PC-9 (cell line): ENCODE measurements around the gene ACSL4. TPM values are rescaled to one million over a fixed set of nuclear protein-coding genes. Genes with fewer than 3 reads are reported as not detected.

ENCODE experiments used
- BruUV-seq: library from RNA; stranded (reverse); fragments of 400-500 nt; replicated peaks from 2 replicates; lab custom pipeline; 2021; lab: Mats Ljungman, UMichigan
- CTCF ChIA-PET: fragments of 300-600 bp; sonication (Branson Sonifier 250); formaldehyde crosslinking; loops from one replicate; lab custom pipeline; 2022; ENCODE audit warnings: antibody characterized with exemption; lab: Charles Lee
- POLR2A ChIA-PET: fragments of 300-600 bp; sonication (Branson Sonifier 250); formaldehyde crosslinking; loops from one replicate; lab custom pipeline; 2022; ENCODE audit warnings: antibody characterized with exemption; ENCODE audit not compliant: unreplicated experiment; lab: Charles Lee
- DNase-seq, 2 experiments: peaks; one replicate each; pipeline versions ENCODE4 v3.0.0 to v3.0.0-alpha.2; 2015 to 2022; ENCODE audit warnings: mixed read lengths in 1 of 2
- H2AFZ ChIP-seq: fragments of 200-600 bp; sonication (generic); 2 replicates; pipeline ENCODE4 v1.8.1; 2017; ENCODE audit warnings: antibody characterized with exemption
- H3F3A ChIP-seq: fragments of 200-600 bp; sonication (generic); 2 replicates; pipeline ENCODE4 v1.8.1; 2017; ENCODE audit warnings: antibody characterized with exemption, mild to moderate bottlenecking, low read depth; ENCODE audit not compliant: insufficient read depth
- H3K27ac ChIP-seq: fragments of 200-600 bp; sonication (generic); 2 replicates; pipeline ENCODE4 v1.6.1; 2016; ENCODE audit warnings: mixed run types
- H3K27me3 ChIP-seq: fragments of 200-600 bp; sonication (generic); 2 replicates; pipeline ENCODE4 v1.6.1; 2016; ENCODE audit warnings: low read depth, mixed run types; ENCODE audit not compliant: insufficient read depth
- H3K36me3 ChIP-seq: fragments of 200-600 bp; sonication (generic); 2 replicates; pipeline ENCODE4 v1.6.1; 2016; ENCODE audit warnings: low read depth, mixed run types
- H3K4me1 ChIP-seq: fragments of 200-600 bp; sonication (generic); replicated peaks from 2 replicates; pipeline ENCODE4 v1.6.1; 2016; ENCODE audit warnings: mixed run types; ENCODE audit not compliant: insufficient read depth
- H3K4me2 ChIP-seq: fragments of 200-600 bp; sonication (generic); 2 replicates; pipeline ENCODE4 v1.6.1; 2017; ENCODE audit warnings: mixed run types
- H3K4me3 ChIP-seq: fragments of 200-600 bp; sonication (generic); 2 replicates; pipeline ENCODE4 v1.6.1; 2016; ENCODE audit warnings: mixed run types
- H3K79me2 ChIP-seq: fragments of 200-600 bp; sonication (generic); 2 replicates; pipeline ENCODE4 v1.6.1; 2017; ENCODE audit warnings: low read depth, mixed run types
- H3K9me2 ChIP-seq: fragments of 200-600 bp; sonication (generic); 2 replicates; pipeline ENCODE4 v1.8.1; 2017; ENCODE audit warnings: mild to moderate bottlenecking; ENCODE audit not compliant: insufficient read depth
- H3K9me3 ChIP-seq: fragments of 200-600 bp; sonication (generic); 2 replicates; pipeline ENCODE4 v1.8.1; 2016; ENCODE audit warnings: low read depth; ENCODE audit not compliant: insufficient read depth
- H4K20me1 ChIP-seq: fragments of 200-600 bp; sonication (generic); 2 replicates; pipeline ENCODE4 v1.8.1; 2017; ENCODE audit not compliant: insufficient read depth
- EZH2 ChIP-seq: fragments of 200-600 bp; sonication (generic); IDR thresholded peaks from 2 replicates; pipeline ENCODE4 v1.8.0; 2017; ENCODE audit warnings: antibody characterized with exemption, low read depth
- intact Hi-C: fragments of 100-400 bp; cut with micrococcal nuclease; formaldehyde crosslinking; loops from one replicate; pipeline ENCODE4 v1.10.0; 2022; ENCODE audit not compliant: unreplicated experiment
- total RNA-seq: library from RNA; stranded (reverse); gene quantifications from 2 replicates; pipeline ENCODE4 v1.2.3, GENCODE V29; 2021
- TF ChIP-seq, protein P1 (sequence below): fragments of 200-600 bp; sonication (generic); conservative IDR thresholded peaks from 2 replicates; pipeline ENCODE4 v1.6.1; 2017; ENCODE audit warnings: mixed run types, antibody characterized with exemption, mild to moderate bottlenecking, moderate library complexity

ACSL4 gene
- total RNA-seq, 1 experiment from 2014 or later, result 81.1 TPM

DNA sequence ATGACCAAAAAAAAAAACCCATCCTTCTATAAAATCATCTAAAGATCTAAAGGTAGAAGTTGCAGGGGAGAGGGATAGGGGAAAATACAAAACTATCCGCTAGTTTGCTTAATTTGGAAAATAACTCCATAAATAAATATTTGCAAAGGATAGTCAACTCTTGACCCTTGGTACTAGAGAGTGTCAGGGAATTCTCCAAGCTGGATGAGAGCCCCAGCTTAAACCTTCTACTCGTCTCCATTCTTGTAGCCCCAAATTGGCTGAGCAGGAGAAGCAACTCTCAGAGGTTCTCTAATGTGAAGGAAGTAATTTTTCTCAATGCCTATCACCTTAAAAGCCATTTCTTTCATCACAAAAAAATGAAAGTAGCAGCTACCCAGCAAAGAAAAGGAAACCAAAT, 35.2 kb downstream of the ACSL4 start:
- DNase-seq, result no peak
- BruUV-seq, result no TSS peak
- H4K20me1 ChIP-seq, result no peaks in the 10 kb centered on the region
- no peak overlapping the region for H3K4me3 ChIP-seq
- TF ChIP-seq, protein P1, sequence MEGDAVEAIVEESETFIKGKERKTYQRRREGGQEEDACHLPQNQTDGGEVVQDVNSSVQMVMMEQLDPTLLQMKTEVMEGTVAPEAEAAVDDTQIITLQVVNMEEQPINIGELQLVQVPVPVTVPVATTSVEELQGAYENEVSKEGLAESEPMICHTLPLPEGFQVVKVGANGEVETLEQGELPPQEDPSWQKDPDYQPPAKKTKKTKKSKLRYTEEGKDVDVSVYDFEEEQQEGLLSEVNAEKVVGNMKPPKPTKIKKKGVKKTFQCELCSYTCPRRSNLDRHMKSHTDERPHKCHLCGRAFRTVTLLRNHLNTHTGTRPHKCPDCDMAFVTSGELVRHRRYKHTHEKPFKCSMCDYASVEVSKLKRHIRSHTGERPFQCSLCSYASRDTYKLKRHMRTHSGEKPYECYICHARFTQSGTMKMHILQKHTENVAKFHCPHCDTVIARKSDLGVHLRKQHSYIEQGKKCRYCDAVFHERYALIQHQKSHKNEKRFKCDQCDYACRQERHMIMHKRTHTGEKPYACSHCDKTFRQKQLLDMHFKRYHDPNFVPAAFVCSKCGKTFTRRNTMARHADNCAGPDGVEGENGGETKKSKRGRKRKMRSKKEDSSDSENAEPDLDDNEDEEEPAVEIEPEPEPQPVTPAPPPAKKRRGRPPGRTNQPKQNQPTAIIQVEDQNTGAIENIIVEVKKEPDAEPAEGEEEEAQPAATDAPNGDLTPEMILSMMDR, result no peak
- TF ChIP-seq EZH2, result no peak
- H3K27me3 ChIP-seq, result no peaks in the 10 kb centered on the region
- CTCF ChIA-PET, result interaction anchor here (0.7 kb wide), 2 partner anchors 62 to 182 kb away, joined by 3 to 4 read pairs; no protein-coding TSS in a partner anchor
- no peaks in the 10 kb centered on the region for H3K9me2 ChIP-seq
- intact Hi-C loops, result no loop called here
- no peak overlapping the region for H2AFZ ChIP-seq
- no peaks in the 10 kb centered on the region for H3K36me3 ChIP-seq
- H3K79me2 ChIP-seq, result peaks cover 30% of the 10 kb centered on the region
- POLR2A ChIA-PET, result no interaction called here
- no peaks in the 10 kb centered on the region for H3K4me1 ChIP-seq
- peaks cover 5% of the 10 kb centered on the region; the same call in 1 of the 2 replicates for H3F3A ChIP-seq
- H3K27ac ChIP-seq, result no peak overlapping the region
- no peaks in the 10 kb centered on the region for H3K9me3 ChIP-seq
- no peak overlapping the region for H3K4me2 ChIP-seq

- POLR2A ChIA-PET, result no interaction called here
- Histone ChIP-seq H3K9me3 (no peaks in the 10 kb centered on the region), H3K4me1 (no peaks in the 10 kb centered on the region), H2AFZ (no peak overlapping the region), H3K79me2 (peaks cover 22% of the 10 kb centered on the region; the same call in 1 of the 2 replicates), H3K27me3 (no peaks in the 10 kb centered on the region), H3K4me2 (no peak overlapping the region), H3K4me3 (no peak overlapping the region), H4K20me1 (no peaks in the 10 kb centered on the region), H3K36me3 (no peaks in the 10 kb centered on the region), H3F3A (peaks cover 5% of the 10 kb centered on the region; the same call in 1 of the 2 replicates), H3K27ac (no peak overlapping the region), H3K9me2 (no peaks in the 10 kb centered on the region)
- no peak for DNase-seq
- TF ChIP-seq EZH2, result no peak
- TF ChIP-seq, protein P1, result no peak
- intact Hi-C loops, result no loop called here
- CTCF ChIA-PET, result no interaction called here
- no TSS peak for BruUV-seq
Measured at GRCh38 chrX:109696146-109696740, 36.8 kb downstream of the ACSL4 start.

DNA sequence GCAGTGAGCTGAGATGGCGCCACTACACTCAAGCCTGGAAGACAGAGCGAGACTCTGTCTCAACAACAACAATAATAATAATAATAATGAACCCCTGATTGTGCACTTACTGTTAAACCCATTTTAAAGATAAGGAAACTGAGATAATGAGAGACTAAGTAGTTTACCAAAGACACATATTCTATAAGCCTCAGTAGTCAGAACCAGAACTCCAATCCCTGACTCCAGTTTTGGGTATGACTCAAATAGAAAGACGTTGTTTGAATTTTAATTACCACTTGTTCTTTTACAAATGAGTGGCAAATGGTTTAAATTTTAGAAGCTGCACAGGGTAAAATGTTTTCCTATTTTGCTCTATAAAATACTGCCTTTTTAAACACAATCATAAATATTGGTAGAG, 37.4 kb downstream of the ACSL4 start:
- Histone ChIP-seq H3K27me3 (no peaks in the 10 kb centered on the region), H3K9me2 (no peaks in the 10 kb centered on the region), H3K4me3 (no peak overlapping the region), H2AFZ (no peak overlapping the region), H4K20me1 (no peaks in the 10 kb centered on the region), H3K9me3 (no peaks in the 10 kb centered on the region), H3K36me3 (no peaks in the 10 kb centered on the region), H3K27ac (no peak overlapping the region), H3K4me2 (no peak overlapping the region), H3K4me1 (0 out of 2 replicates have a peak, but pooled peaks cover 4% of the 10 kb centered on the region), H3F3A (peaks cover 5% of the 10 kb centered on the region; the same call in 1 of the 2 replicates), H3K79me2 (peaks cover 22% of the 10 kb centered on the region; the same call in 1 of the 2 replicates)
- DNase-seq, result no peak
- ChIA-PET CTCF (interaction anchor here (0.6 kb wide), 1 partner anchor 64 kb away, joined by 3 read pairs; no protein-coding TSS in a partner anchor), POLR2A (no interaction called here)
- no TSS peak for BruUV-seq
- TF ChIP-seq, protein P1, result no peak
- TF ChIP-seq EZH2, result no peak
- intact Hi-C loops, result no loop called here
